ENCODE data around the gene ATP9A.

DNA sequence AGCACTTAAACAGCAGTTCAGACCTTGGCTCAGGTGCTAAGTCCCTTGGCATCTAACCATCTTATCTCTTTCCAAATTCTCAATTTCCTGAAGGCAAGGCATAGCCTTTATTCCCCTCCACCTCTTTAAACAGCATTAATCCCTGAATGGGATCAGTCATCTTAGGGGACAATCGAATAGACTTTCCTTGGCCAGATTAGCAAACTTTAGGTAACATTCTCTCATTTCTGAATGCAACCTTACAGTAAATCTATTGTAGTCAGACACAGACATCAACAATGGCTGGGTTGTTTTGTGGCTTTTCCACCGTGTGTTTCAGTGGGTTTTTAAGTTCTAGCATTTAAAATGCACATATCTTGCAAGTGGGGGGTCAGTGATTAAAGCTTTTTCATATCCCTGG, 56.8 kb downstream of the ATP9A start:
- TF ChIP-seq, protein P1, sequence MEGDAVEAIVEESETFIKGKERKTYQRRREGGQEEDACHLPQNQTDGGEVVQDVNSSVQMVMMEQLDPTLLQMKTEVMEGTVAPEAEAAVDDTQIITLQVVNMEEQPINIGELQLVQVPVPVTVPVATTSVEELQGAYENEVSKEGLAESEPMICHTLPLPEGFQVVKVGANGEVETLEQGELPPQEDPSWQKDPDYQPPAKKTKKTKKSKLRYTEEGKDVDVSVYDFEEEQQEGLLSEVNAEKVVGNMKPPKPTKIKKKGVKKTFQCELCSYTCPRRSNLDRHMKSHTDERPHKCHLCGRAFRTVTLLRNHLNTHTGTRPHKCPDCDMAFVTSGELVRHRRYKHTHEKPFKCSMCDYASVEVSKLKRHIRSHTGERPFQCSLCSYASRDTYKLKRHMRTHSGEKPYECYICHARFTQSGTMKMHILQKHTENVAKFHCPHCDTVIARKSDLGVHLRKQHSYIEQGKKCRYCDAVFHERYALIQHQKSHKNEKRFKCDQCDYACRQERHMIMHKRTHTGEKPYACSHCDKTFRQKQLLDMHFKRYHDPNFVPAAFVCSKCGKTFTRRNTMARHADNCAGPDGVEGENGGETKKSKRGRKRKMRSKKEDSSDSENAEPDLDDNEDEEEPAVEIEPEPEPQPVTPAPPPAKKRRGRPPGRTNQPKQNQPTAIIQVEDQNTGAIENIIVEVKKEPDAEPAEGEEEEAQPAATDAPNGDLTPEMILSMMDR (optimal IDR thresholded peaks at IDR 0.05 in 1 of 3, IDR thresholded peaks at IDR 0.05 in 1 of 3, conservative IDR thresholded peaks at IDR 0.05 in 1 of 3; ENCODE audit: extremely low read depth in 1 of 3, insufficient read depth in 2 of 3, low read length in 3 of 3): no peak
- no peak for TF ChIP-seq EZH2 (IDR thresholded peaks at IDR 0.05; ENCODE audit: low read length)
